IMR-90 (cell line): ENCODE data around the gene TELO2. TPM values are rescaled to one million over a fixed set of nuclear protein-coding genes. Genes with fewer than 3 reads are reported as not detected.
A peak's percentile ranks its signal among the peaks of the same experiment; 100 is the strongest.

Source experiments
- ATAC-seq: fragments of 200-7000 bp; cut with Tn5 transposase; 2 replicates; pipeline ENCODE4 v1.9.1; 2020; ENCODE audit warnings: low read depth, mild to moderate bottlenecking, moderate library complexity
- BruUV-seq: library from RNA; stranded (reverse); fragments of 400-500 nt; replicated peaks from 2 replicates; lab custom pipeline; 2021; lab: Mats Ljungman, UMichigan
- CTCF ChIA-PET: fragments of 300-600 bp; formaldehyde crosslinking; extraction: SDS; loops from one replicate; lab custom pipeline; 2021; ENCODE audit warnings: antibody characterized with exemption; lab: Yijun Ruan, JAX
- POLR2A ChIA-PET: fragments of 300-600 bp; sonication (Branson Sonifier 250); formaldehyde crosslinking; loops from one replicate; lab custom pipeline; 2022; ENCODE audit warnings: antibody characterized with exemption; ENCODE audit not compliant: unreplicated experiment; lab: Charles Lee
- DNase-seq: peaks from one replicate; pipeline ENCODE4 v3.0.0; 2013
- H2AFZ ChIP-seq: replicated peaks from 2 replicates; pipeline ENCODE3; 2013; ENCODE audit warnings: low read length, mild to moderate bottlenecking; ENCODE audit not compliant: poor library complexity
- H2AK5ac ChIP-seq: 2 replicates; pipeline ENCODE4 v1.6.1; 2013; ENCODE audit warnings: low read depth, low read length, inconsistent platforms
- H2AK9ac ChIP-seq: replicated peaks from 2 replicates; pipeline ENCODE3; 2013; ENCODE audit warnings: mild to moderate bottlenecking, low read depth, low read length, moderate library complexity; ENCODE audit not compliant: poor library complexity
- H2BK120ac ChIP-seq: 2 replicates; pipeline ENCODE4 v1.6.1; 2013; ENCODE audit warnings: low read depth, low read length, inconsistent platforms
- H2BK15ac ChIP-seq: 3 replicates; pipeline ENCODE4 v1.6.1; 2013; ENCODE audit warnings: low read depth, low read length, inconsistent platforms
- H2BK20ac ChIP-seq: 2 replicates; pipeline ENCODE4 v1.6.1; 2013; ENCODE audit warnings: low read depth, mild to moderate bottlenecking, inconsistent platforms, low read length, moderate library complexity
- H2BK5ac ChIP-seq: 2 replicates; pipeline ENCODE4 v1.6.1; 2013; ENCODE audit warnings: mild to moderate bottlenecking, low read depth, low read length, inconsistent platforms; ENCODE audit not compliant: poor library complexity, severe bottlenecking
- H3K14ac ChIP-seq: replicated peaks from 2 replicates; pipeline ENCODE4 v1.6.1; 2013; ENCODE audit warnings: low read depth, low read length, inconsistent platforms
- H3K18ac ChIP-seq: 2 replicates; pipeline ENCODE4 v1.6.1; 2013; ENCODE audit warnings: low read depth, low read length, control low read depth
- H3K23ac ChIP-seq: 2 replicates; pipeline ENCODE4 v1.6.1; 2013; ENCODE audit warnings: low read depth, low read length, inconsistent platforms
- H3K27ac ChIP-seq: 2 replicates; pipeline ENCODE4 v1.5.1; 2013; ENCODE audit warnings: mild to moderate bottlenecking, control low read depth, low read length; ENCODE audit not compliant: insufficient read depth
- H3K27me3 ChIP-seq: 2 replicates; pipeline ENCODE4 v1.6.1; 2013; ENCODE audit warnings: low read length; ENCODE audit not compliant: control insufficient read depth, insufficient read depth
- H3K36me3 ChIP-seq: 2 replicates; pipeline ENCODE4 v1.6.1; 2013; ENCODE audit warnings: low read length, mixed read lengths; ENCODE audit not compliant: control insufficient read depth, insufficient read depth
- H3K4ac ChIP-seq: 2 replicates; pipeline ENCODE4 v1.6.1; 2013; ENCODE audit warnings: low read depth, low read length, inconsistent platforms
- H3K4me1 ChIP-seq: 2 replicates; pipeline ENCODE4 v1.6.1; 2013; ENCODE audit warnings: low read length, mixed read lengths; ENCODE audit not compliant: control insufficient read depth, insufficient read depth
- H3K4me2 ChIP-seq: 2 replicates; pipeline ENCODE4 v1.6.1; 2013; ENCODE audit warnings: low read depth, mild to moderate bottlenecking, control low read depth, low read length, moderate library complexity
- H3K4me3 ChIP-seq: 2 replicates; pipeline ENCODE4 v1.5.1; 2013; ENCODE audit warnings: low read depth, mild to moderate bottlenecking, control low read depth, low read length, moderate library complexity; ENCODE audit not compliant: insufficient read depth
- H3K56ac ChIP-seq: 2 replicates; pipeline ENCODE4 v1.6.1; 2013; ENCODE audit warnings: low read length, inconsistent platforms; ENCODE audit not compliant: insufficient read depth; ENCODE audit errors: extremely low read depth
- H3K79me1 ChIP-seq, 2 experiments: 2 replicates each; pipeline ENCODE4 v1.6.1; 2013; ENCODE audit warnings: low read length in 2 of 2, inconsistent platforms in 1 of 2, low read depth in 1 of 2
- H3K9ac ChIP-seq: 2 replicates; pipeline ENCODE4 v1.6.1; 2013; ENCODE audit warnings: low read depth, low read length, control low read depth
- H3K9me1 ChIP-seq: 2 replicates; pipeline ENCODE4 v1.6.1; 2013; ENCODE audit warnings: low read length, inconsistent platforms; ENCODE audit not compliant: insufficient read depth
- H3K9me3 ChIP-seq: 2 replicates; pipeline ENCODE4 v1.6.1; 2013; ENCODE audit warnings: low read length; ENCODE audit not compliant: control insufficient read depth, insufficient read depth
- H4K20me1 ChIP-seq: 2 replicates; pipeline ENCODE4 v1.6.1; 2013; ENCODE audit warnings: low read length, inconsistent platforms; ENCODE audit not compliant: insufficient read depth
- H4K5ac ChIP-seq: 2 replicates; pipeline ENCODE4 v1.6.1; 2013; ENCODE audit warnings: mild to moderate bottlenecking, low read depth, low read length, control low read depth
- H4K8ac ChIP-seq, 2 experiments: 2 replicates each; pipeline ENCODE4 v1.6.1; 2013; ENCODE audit warnings: low read depth in 2 of 2, low read length in 2 of 2, control low read depth in 1 of 2, inconsistent platforms in 1 of 2
- H4K91ac ChIP-seq: 2 replicates; pipeline ENCODE4 v1.6.1; 2013; ENCODE audit warnings: low read depth, low read length, inconsistent platforms; ENCODE audit not compliant: insufficient read depth
- CEBPB ChIP-seq: IDR thresholded peaks from 2 replicates; pipeline ENCODE4 v1.6.1; 2012; ENCODE audit warnings: low read depth, low read length, improper control_type of control experiment
- CHD1 ChIP-seq: IDR thresholded peaks from 2 replicates; pipeline ENCODE4 v1.6.1; 2012; ENCODE audit warnings: low read depth, low read length, improper control_type of control experiment
- FOS ChIP-seq: fragments of 150-350 bp; IDR thresholded peaks from 2 replicates; pipeline ENCODE4 v1.6.1; 2016; ENCODE audit warnings: low read depth, low read length
- MAZ ChIP-seq: IDR thresholded peaks from 2 replicates; pipeline ENCODE4 v1.6.1; 2012; ENCODE audit warnings: low read depth, mild to moderate bottlenecking, low read length, improper control_type of control experiment, moderate library complexity, borderline replicate concordance
- POLR2A ChIP-seq: IDR thresholded peaks from 2 replicates; pipeline ENCODE4 v1.6.1; 2012; ENCODE audit warnings: mild to moderate bottlenecking, low read depth, low read length
- RCOR1 ChIP-seq: IDR thresholded peaks from 2 replicates; pipeline ENCODE4 v1.6.1; 2012; ENCODE audit warnings: mild to moderate bottlenecking, low read length, improper control_type of control experiment; ENCODE audit not compliant: insufficient replicate concordance
- SMC3 ChIP-seq: fragments of 150-350 bp; IDR thresholded peaks from 2 replicates; pipeline ENCODE4 v1.6.1; 2016; ENCODE audit warnings: low read depth, mild to moderate bottlenecking, antibody characterized with exemption, low read length, moderate library complexity
- WGBS, 2 experiments: methylation state at CpG; one replicate each; pipeline versions ENCODE4 v1.1.5 to v1.1.7; 2013; ENCODE audit warnings: missing lambda C conversion rate in 2 of 2; ENCODE audit not compliant: insufficient read length in 1 of 2; ENCODE audit errors: extremely low coverage in 2 of 2; 5-methylcytosine and 5-hydroxymethylcytosine counted together
- dilution Hi-C: fragments of 300-500 bp; cut with HindIII; formaldehyde crosslinking; loops from one replicate; pipeline ENCODE4 v1.14.3; 2018; ENCODE audit warnings: low sequenced_read_pairs; ENCODE audit not compliant: unreplicated experiment
- in situ Hi-C: fragments of 300-500 bp; cut with MboI; formaldehyde crosslinking; loops from 3 replicates; pipeline ENCODE4 v1.14.3; 2019; ENCODE audit warnings: low sequenced_read_pairs, inconsistent platforms, mixed read lengths
- intact Hi-C: fragments of 100-400 bp; cut with micrococcal nuclease; formaldehyde crosslinking; loops from 2 replicates; pipeline ENCODE4 v1.10.0; 2022
- polyA plus RNA-seq, 3 experiments: library from polyadenylated mRNA; depleted of rRNA; stranded (reverse); fragments of >200 nt; gene quantifications; 2 replicates each; pipeline ENCODE4 v1.2.3, GENCODE V29; 2012; ENCODE audit warnings: low replicate concordance in 1 of 3
- total RNA-seq: library from RNA; depleted of rRNA; stranded (reverse); fragments of >200 nt; gene quantifications from 2 replicates; pipeline ENCODE4 v1.2.3, GENCODE V29; 2012
- TF ChIP-seq, protein P1 (sequence below): fragments of 150-350 bp; IDR thresholded peaks from 2 replicates; pipeline ENCODE4 v1.6.1; 2016; ENCODE audit warnings: low read depth, mild to moderate bottlenecking, low read length, moderate library complexity, borderline replicate concordance
- TF ChIP-seq, protein P2 (sequence below): fragments of 150-350 bp; IDR thresholded peaks from 2 replicates; pipeline ENCODE4 v1.6.1; 2017; ENCODE audit warnings: mild to moderate bottlenecking, antibody characterized with exemption, low read length, low read depth
- TF ChIP-seq, protein P3 (sequence below): conservative IDR thresholded peaks from 2 replicates; pipeline ENCODE4 v1.5.1; 2012; ENCODE audit warnings: mild to moderate bottlenecking, low read depth, low read length, improper control_type of control experiment

The TELO2 gene
- total and polyA plus RNA-seq, 2 of the 4 experiments (the other 2 are of a cell fraction) = 6.6 to 26.6 TPM

DNA sequence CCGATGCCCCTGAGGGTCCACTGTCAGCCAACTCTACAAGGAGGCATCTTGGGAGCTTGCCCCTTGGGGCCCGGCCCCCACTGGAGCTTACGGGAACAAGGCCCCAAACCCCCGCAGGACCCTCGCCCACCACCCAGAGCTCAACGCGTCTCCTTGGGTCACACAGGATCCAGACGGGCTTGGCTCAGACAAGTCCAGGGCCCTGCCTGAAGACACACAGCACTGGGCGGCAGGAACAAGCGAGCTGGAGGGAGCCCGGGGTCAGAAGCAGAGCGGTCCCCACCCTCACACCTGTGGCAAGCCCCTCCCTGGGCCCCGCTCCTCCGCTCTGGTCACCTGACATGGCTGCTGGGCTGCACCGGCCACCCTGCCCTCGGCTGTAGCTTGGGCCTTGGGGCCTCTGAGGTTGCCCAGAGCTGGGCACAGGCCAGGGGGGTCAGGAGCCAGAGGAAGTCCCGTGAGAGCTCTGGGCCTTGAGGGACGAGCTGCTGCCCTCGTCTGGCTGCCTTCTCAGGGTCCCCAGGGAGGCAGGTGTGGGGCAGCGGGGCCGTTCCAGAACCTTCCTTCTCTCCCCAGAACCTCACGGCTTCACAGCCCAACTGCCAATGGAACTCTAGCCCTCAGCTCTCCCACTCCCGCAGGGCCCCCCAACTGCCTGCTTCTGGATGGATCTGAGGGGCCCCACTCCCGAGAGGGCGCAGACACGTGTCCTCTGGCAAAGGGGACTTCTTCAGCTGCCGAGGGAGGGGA is 49.0 kb upstream of the TELO2 start, which contains the start of gene CCDC154:
Gene CCDC154 (minus strand): TSS at position 577 of the 750 bp plus-strand sequence. CDS start 234 bp downstream, at position 343.
- H2AFZ ChIP-seq = no peak within 1 kb of the TSS
- peaks cover 16% of the 10 kb centered on the region; the same call in 1 of the 2 replicates for H3K36me3 ChIP-seq
- no peak within 1 kb of the TSS for H2BK15ac ChIP-seq
- H4K5ac ChIP-seq = no peak within 1 kb of the TSS
- no peak within 1 kb of the TSS for H3K27ac ChIP-seq
- ATAC-seq = no peak; the same call in 1 of the 2 replicates
- H3K27me3 ChIP-seq = no peaks in the 10 kb centered on the region
- no peak within 1 kb of the TSS for H2BK5ac ChIP-seq
- BruUV-seq = no TSS peak
- no peak within 1 kb of the TSS for H4K91ac ChIP-seq
- H3K4ac ChIP-seq = no peak within 1 kb of the TSS
- H3K9me1 ChIP-seq = no peaks in the 10 kb centered on the region
- H4K8ac ChIP-seq = no peak within 1 kb of the TSS
- in situ Hi-C loops = no loop called here
- no peaks in the 10 kb centered on the region for H3K79me1 ChIP-seq
- TF ChIP-seq FOS (no peak), MAZ (no peak), RCOR1 (no peak), POLR2A (no peak), CHD1 (no peak), CEBPB (no peak), SMC3 (no peak)
- TF ChIP-seq, protein P1, sequence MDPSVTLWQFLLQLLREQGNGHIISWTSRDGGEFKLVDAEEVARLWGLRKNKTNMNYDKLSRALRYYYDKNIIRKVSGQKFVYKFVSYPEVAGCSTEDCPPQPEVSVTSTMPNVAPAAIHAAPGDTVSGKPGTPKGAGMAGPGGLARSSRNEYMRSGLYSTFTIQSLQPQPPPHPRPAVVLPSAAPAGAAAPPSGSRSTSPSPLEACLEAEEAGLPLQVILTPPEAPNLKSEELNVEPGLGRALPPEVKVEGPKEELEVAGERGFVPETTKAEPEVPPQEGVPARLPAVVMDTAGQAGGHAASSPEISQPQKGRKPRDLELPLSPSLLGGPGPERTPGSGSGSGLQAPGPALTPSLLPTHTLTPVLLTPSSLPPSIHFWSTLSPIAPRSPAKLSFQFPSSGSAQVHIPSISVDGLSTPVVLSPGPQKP = no peak
- TF ChIP-seq, protein P2, sequence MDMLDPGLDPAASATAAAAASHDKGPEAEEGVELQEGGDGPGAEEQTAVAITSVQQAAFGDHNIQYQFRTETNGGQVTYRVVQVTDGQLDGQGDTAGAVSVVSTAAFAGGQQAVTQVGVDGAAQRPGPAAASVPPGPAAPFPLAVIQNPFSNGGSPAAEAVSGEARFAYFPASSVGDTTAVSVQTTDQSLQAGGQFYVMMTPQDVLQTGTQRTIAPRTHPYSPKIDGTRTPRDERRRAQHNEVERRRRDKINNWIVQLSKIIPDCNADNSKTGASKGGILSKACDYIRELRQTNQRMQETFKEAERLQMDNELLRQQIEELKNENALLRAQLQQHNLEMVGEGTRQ = no peak
- TF ChIP-seq, protein P3, sequence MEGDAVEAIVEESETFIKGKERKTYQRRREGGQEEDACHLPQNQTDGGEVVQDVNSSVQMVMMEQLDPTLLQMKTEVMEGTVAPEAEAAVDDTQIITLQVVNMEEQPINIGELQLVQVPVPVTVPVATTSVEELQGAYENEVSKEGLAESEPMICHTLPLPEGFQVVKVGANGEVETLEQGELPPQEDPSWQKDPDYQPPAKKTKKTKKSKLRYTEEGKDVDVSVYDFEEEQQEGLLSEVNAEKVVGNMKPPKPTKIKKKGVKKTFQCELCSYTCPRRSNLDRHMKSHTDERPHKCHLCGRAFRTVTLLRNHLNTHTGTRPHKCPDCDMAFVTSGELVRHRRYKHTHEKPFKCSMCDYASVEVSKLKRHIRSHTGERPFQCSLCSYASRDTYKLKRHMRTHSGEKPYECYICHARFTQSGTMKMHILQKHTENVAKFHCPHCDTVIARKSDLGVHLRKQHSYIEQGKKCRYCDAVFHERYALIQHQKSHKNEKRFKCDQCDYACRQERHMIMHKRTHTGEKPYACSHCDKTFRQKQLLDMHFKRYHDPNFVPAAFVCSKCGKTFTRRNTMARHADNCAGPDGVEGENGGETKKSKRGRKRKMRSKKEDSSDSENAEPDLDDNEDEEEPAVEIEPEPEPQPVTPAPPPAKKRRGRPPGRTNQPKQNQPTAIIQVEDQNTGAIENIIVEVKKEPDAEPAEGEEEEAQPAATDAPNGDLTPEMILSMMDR = no peak
- no peak within 1 kb of the TSS for H3K18ac ChIP-seq
- CTCF ChIA-PET = no interaction called here
- intact Hi-C loops = no loop called here
- H2AK9ac ChIP-seq = peak within 1 kb of the TSS; percentile 37
- WGBS, 2 experiments = 75% methylated on average over 11 of the region's 27 CpGs; no CpG with 5 or more reads in 1 of the 2 experiments
- H3K14ac ChIP-seq = no peak within 1 kb of the TSS
- no peaks in the 10 kb centered on the region for H4K20me1 ChIP-seq
- H3K23ac ChIP-seq = no peak within 1 kb of the TSS
- no peak for DNase-seq
- no peaks in the 10 kb centered on the region for H3K4me1 ChIP-seq
- H3K9me3 ChIP-seq = no peaks in the 10 kb centered on the region
- no peak within 1 kb of the TSS for H2AK5ac ChIP-seq
- no peak within 1 kb of the TSS for H3K4me3 ChIP-seq
- no peak within 1 kb of the TSS for H3K4me2 ChIP-seq
- H2BK120ac ChIP-seq = no peak within 1 kb of the TSS
- no peak within 1 kb of the TSS for H3K56ac ChIP-seq
- dilution Hi-C loops = no loop called here
- H2BK20ac ChIP-seq = no peak within 1 kb of the TSS
- H3K9ac ChIP-seq = no peak within 1 kb of the TSS
- POLR2A ChIA-PET = interaction anchor here (0.6 to 1.0 kb wide), 2 partner anchors 24 to 64 kb away, joined by 4 to 7 read pairs; partner anchors contain the start of gene UQCC4
